ENCODE results near the gene ADAMTS8. TPM values are rescaled to one million over a fixed set of nuclear protein-coding genes. Genes with fewer than 3 reads are reported as not detected.

ADAMTS8 gene
- total RNA-seq, 1 experiment from 2014 or later = 0.07 TPM

- no peak overlapping the region for H3K4me3 ChIP-seq (replicated peaks in 1 of 2; ENCODE audit: low read depth in 1 of 2, low read length in 2 of 2)
- H2AFZ ChIP-seq (ENCODE audit: low read depth, low read length, poor library complexity, severe bottlenecking) = no peak overlapping the region
- ChIA-PET CTCF (no interaction called here), POLR2A (no interaction called here), RAD21 (ENCODE audit: low non-redundant PET in 1 of 2, low total read pairs in 2 of 2, uncharacterized antibody in 2 of 2, unreplicated experiment in 2 of 2) (no interaction called here)
- H3K4me1 ChIP-seq (ENCODE audit: control insufficient read depth in 1 of 2, insufficient read depth in 2 of 2, low read length in 2 of 2) = no peaks in the 10 kb centered on the region
- H3K27me3 ChIP-seq (ENCODE audit: insufficient read depth, low read length) = no peaks in the 10 kb centered on the region
- ATAC-seq = no peak
- TF ChIP-seq RAD21 (IDR thresholded peaks at IDR 0.05; ENCODE audit: low read depth) (no peak), POLR2AphosphoS5 (IDR thresholded peaks at IDR 0.05; ENCODE audit: low read depth, low read length) (no peak), SRF (IDR thresholded peaks at IDR 0.05; ENCODE audit: low read depth) (no peak), SIN3A (IDR thresholded peaks at IDR 0.05; ENCODE audit: low read depth) (no peak), ELF1 (IDR thresholded peaks at IDR 0.05; ENCODE audit: borderline replicate concordance, low read depth) (no peak), EGR1 (IDR thresholded peaks at IDR 0.05; ENCODE audit: low read depth) (no peak), ZBTB33 (IDR thresholded peaks at IDR 0.05; ENCODE audit: extremely low read depth, insufficient replicate concordance, low read length) (no peak), EZH2phosphoT487 (IDR thresholded peaks at IDR 0.05; ENCODE audit: borderline replicate concordance) (no peak), ZFX (IDR thresholded peaks at IDR 0.05) (no peak), YY1 (IDR thresholded peaks at IDR 0.05; ENCODE audit: extremely low read depth, insufficient replicate concordance, low read depth, low read length) (no peak), TCF7L2 (IDR thresholded peaks at IDR 0.05; ENCODE audit: borderline replicate concordance, extremely low read depth, insufficient read depth, insufficient read length) (no peak), JUND (IDR thresholded peaks at IDR 0.05) (no peak), CEBPB (IDR thresholded peaks at IDR 0.05; ENCODE audit: low read depth) (no peak), FOSL1 (IDR thresholded peaks at IDR 0.05; ENCODE audit: low read depth) (no peak), ATF3 (IDR thresholded peaks at IDR 0.05) (no peak), SP1 (IDR thresholded peaks at IDR 0.05; ENCODE audit: low read depth) (no peak), POLR2A (IDR thresholded peaks at IDR 0.05; ENCODE audit: borderline replicate concordance, extremely low read depth, insufficient read depth, insufficient read length) (no peak)
- H3K9ac ChIP-seq (ENCODE audit: low read length) = no peak overlapping the region
- H3K36me3 ChIP-seq (ENCODE audit: control insufficient read depth in 1 of 2, insufficient read depth in 2 of 2, low read length in 2 of 2) = no peaks in the 10 kb centered on the region
- no TSS peak for BruUV-seq (replicated peaks)
- no peak overlapping the region for H3K4me2 ChIP-seq (ENCODE audit: low read length)
- H3K9me3 ChIP-seq (ENCODE audit: control insufficient read depth in 1 of 2, insufficient read depth in 1 of 2, low read depth in 1 of 2, low read length in 2 of 2) = no peaks in the 10 kb centered on the region
- intact Hi-C loops (cut with micrococcal nuclease) = no loop called here
- H3K27ac ChIP-seq (ENCODE audit: low read depth, low read length) = no peak overlapping the region
- no peak for DNase-seq (ENCODE audit: low read depth, low spot score)
- no peaks in the 10 kb centered on the region for H3K9me2 ChIP-seq (ENCODE audit: insufficient read depth)
- no peaks in the 10 kb centered on the region for H3K79me2 ChIP-seq (ENCODE audit: insufficient read depth, low read length)
- H4K20me1 ChIP-seq (ENCODE audit: insufficient read depth) = no peaks in the 10 kb centered on the region
These were observed 39.7 kb downstream of the ADAMTS8 start for GRCh38 chr11:130388607-130389205.

Measured in HCT116 (cell line).